ENCODE results near the gene HDGFL1.

HDGFL1 gene

DNA sequence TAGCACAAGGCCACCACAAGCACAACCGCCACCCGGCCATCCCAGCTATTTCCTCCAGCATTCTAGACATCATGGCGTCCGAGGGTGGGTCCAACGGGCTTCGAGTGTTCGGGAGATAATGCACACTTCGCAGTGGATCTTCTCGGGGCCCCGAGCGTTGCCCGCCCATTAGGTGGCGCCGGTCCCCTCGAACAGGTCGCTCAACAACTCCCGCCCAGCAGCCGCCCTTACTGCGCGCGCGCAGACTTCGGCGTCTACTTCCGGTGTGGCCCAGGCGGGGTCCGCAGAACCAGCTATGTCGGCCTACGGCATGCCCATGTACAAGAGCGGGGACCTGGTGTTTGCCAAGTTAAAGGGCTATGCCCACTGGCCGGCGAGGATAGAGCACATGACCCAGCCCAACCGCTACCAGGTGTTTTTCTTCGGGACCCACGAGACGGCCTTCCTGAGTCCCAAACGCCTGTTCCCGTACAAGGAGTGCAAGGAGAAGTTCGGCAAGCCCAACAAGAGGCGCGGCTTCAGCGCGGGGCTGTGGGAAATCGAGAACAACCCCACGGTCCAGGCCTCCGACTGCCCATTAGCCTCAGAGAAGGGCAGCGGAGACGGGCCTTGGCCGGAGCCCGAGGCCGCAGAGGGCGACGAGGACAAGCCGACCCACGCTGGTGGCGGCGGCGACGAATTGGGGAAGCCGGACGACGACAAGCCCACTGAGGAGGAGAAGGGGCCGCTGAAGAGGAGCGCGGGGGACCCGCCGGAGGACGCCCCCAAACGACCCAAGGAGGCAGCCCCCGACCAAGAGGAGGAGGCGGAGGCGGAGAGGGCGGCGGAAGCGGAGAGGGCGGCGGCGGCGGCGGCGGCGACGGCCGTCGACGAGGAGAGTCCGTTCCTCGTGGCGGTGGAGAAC lies at the start of gene HDGFL1:
Gene HDGFL1, plus strand, starts transcription at position 286 of the 904 bp plus-strand sequence. Its CDS starts 10 bp downstream, at position 296.
- ChIA-PET CTCF (no interaction called here), POLR2A (no interaction called here)
- TF ChIP-seq SP1 (IDR thresholded peaks at IDR 0.05) = no peak
- DNase-seq (ENCODE audit: extremely low spot score) = no peak

GRCh38 chr6:22521035-22521434 lies 48.3 kb upstream of the HDGFL1 start:
- CTCF ChIA-PET = no interaction called here
- TF ChIP-seq NFRKB (IDR thresholded peaks at IDR 0.05) = no peak
- no peak for DNase-seq (ENCODE audit: extremely low spot score)
- POLR2A ChIA-PET = no interaction called here

GRCh38 chr6:22526736-22527135 lies 42.6 kb upstream of the HDGFL1 start:
- TF ChIP-seq FOXM1 (IDR thresholded peaks at IDR 0.05; ENCODE audit: borderline replicate concordance) (no peak), ELF4 (IDR thresholded peaks at IDR 0.05) (no peak), FOXK2 (IDR thresholded peaks at IDR 0.05) (no peak), NFRKB (IDR thresholded peaks at IDR 0.05) (no peak), SP1 (IDR thresholded peaks at IDR 0.05) (no peak), CTBP1 (IDR thresholded peaks at IDR 0.05; ENCODE audit: borderline replicate concordance) (no peak), SUZ12 (IDR thresholded peaks at IDR 0.05) (no peak), BHLHE40 (IDR thresholded peaks at IDR 0.05; ENCODE audit: borderline replicate concordance) (no peak), ARNT (IDR thresholded peaks at IDR 0.05) (no peak)
- ChIA-PET CTCF (no interaction called here), POLR2A (no interaction called here)
- no peak for DNase-seq (ENCODE audit: extremely low spot score)

DNA sequence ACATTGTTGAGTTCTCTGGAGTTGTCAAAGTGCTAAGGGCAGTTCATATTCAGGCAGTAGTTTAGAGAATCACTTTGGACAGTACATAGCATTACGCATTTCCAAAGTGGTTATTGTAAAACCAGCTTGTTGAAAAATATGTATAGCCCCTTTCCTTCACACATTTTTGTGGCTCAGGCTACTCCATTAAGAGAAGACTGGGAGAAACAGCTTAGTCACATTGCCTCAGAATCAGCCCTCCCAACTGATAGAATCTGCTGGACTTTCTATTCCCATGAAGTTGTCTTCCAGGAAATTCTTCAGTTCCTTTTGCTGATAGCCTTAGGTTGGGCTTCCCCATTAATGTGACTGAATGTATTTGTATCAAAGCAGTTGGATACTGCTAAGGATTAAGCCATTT lies 39.5 kb upstream of the HDGFL1 start:
- ChIA-PET POLR2A (no interaction called here), CTCF (no interaction called here)
- no peak for TF ChIP-seq ZNF384 (IDR thresholded peaks at IDR 0.05)
- TF ChIP-seq NFRKB (IDR thresholded peaks at IDR 0.05) = no peak
- TF ChIP-seq BHLHE40 (IDR thresholded peaks at IDR 0.05; ENCODE audit: borderline replicate concordance) = no peak
- no peak for TF ChIP-seq TARDBP (IDR thresholded peaks at IDR 0.05)
- no peak for TF ChIP-seq FOXA1 (IDR thresholded peaks at IDR 0.05)
- no peak for TF ChIP-seq ELF4 (IDR thresholded peaks at IDR 0.05)
- no peak for TF ChIP-seq FOXM1 (IDR thresholded peaks at IDR 0.05; ENCODE audit: borderline replicate concordance)
- TF ChIP-seq SP1 (IDR thresholded peaks at IDR 0.05) = no peak
- no peak for TF ChIP-seq ARNT (IDR thresholded peaks at IDR 0.05)
- no peak for TF ChIP-seq LEF1 (IDR thresholded peaks at IDR 0.05; ENCODE audit: borderline replicate concordance)
- no peak for TF ChIP-seq SUZ12 (IDR thresholded peaks at IDR 0.05)
- TF ChIP-seq FOXK2 (IDR thresholded peaks at IDR 0.05) = no peak
- TF ChIP-seq HDGF (IDR thresholded peaks at IDR 0.05; ENCODE audit: borderline replicate concordance) = no peak
- TF ChIP-seq L3MBTL2 (conservative IDR thresholded peaks at IDR 0.05) = no peak
- no peak for DNase-seq (ENCODE audit: extremely low spot score)

GRCh38 chr6:22530506-22530905 lies 38.9 kb upstream of the HDGFL1 start:
- ChIA-PET POLR2A (no interaction called here), CTCF (no interaction called here)
- TF ChIP-seq ARNT (IDR thresholded peaks at IDR 0.05) (no peak), ZNF384 (IDR thresholded peaks at IDR 0.05) (no peak), CTBP1 (IDR thresholded peaks at IDR 0.05; ENCODE audit: borderline replicate concordance) (no peak), SUZ12 (IDR thresholded peaks at IDR 0.05) (no peak), SP1 (IDR thresholded peaks at IDR 0.05) (no peak), LEF1 (IDR thresholded peaks at IDR 0.05; ENCODE audit: borderline replicate concordance) (no peak), HDGF (IDR thresholded peaks at IDR 0.05; ENCODE audit: borderline replicate concordance) (no peak), ELF4 (IDR thresholded peaks at IDR 0.05) (no peak), NFRKB (IDR thresholded peaks at IDR 0.05) (no peak), FOXK2 (IDR thresholded peaks at IDR 0.05) (no peak), FOXM1 (IDR thresholded peaks at IDR 0.05; ENCODE audit: borderline replicate concordance) (no peak), BHLHE40 (IDR thresholded peaks at IDR 0.05; ENCODE audit: borderline replicate concordance) (no peak), PKNOX1 (IDR thresholded peaks at IDR 0.05) (no peak), TARDBP (IDR thresholded peaks at IDR 0.05) (no peak), FOXA1 (IDR thresholded peaks at IDR 0.05) (no peak), L3MBTL2 (conservative IDR thresholded peaks at IDR 0.05) (no peak)
- no peak for DNase-seq (ENCODE audit: extremely low spot score)

DNA sequence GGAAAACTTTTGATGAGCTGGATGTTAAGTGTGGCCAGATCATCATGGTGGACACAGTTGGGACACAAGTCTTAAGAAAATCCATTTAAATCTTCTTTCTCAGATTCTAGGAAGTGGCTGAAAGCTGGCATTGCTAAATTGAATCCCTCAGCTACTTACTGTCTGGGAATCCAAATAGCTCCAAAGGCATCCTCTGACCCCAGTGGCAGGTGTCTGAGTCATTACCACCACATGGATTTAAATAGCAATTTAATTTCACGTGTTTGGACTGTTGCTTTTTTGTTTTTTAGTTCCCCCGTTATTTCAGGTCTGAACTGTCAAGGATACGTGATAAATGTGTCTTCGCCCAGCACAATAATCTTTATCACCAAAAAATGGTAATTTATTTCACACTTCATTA lies 33.2 kb upstream of the HDGFL1 start:
- ChIA-PET CTCF (no interaction called here), POLR2A (no interaction called here)
- DNase-seq (ENCODE audit: extremely low spot score) = no peak
- TF ChIP-seq L3MBTL2 (conservative IDR thresholded peaks at IDR 0.05) (no peak), NFRKB (IDR thresholded peaks at IDR 0.05) (no peak), TARDBP (IDR thresholded peaks at IDR 0.05) (no peak), BHLHE40 (IDR thresholded peaks at IDR 0.05; ENCODE audit: borderline replicate concordance) (no peak), ZNF384 (IDR thresholded peaks at IDR 0.05) (no peak), SP1 (IDR thresholded peaks at IDR 0.05) (no peak), FOXM1 (IDR thresholded peaks at IDR 0.05; ENCODE audit: borderline replicate concordance) (no peak), SUZ12 (IDR thresholded peaks at IDR 0.05) (no peak), PKNOX1 (IDR thresholded peaks at IDR 0.05) (no peak), LEF1 (IDR thresholded peaks at IDR 0.05; ENCODE audit: borderline replicate concordance) (no peak), ELF4 (IDR thresholded peaks at IDR 0.05) (no peak), FOXA1 (IDR thresholded peaks at IDR 0.05) (no peak), CTBP1 (IDR thresholded peaks at IDR 0.05; ENCODE audit: borderline replicate concordance) (no peak), HDGF (IDR thresholded peaks at IDR 0.05; ENCODE audit: borderline replicate concordance) (no peak), ARNT (IDR thresholded peaks at IDR 0.05) (no peak), FOXK2 (IDR thresholded peaks at IDR 0.05) (no peak)

GRCh38 chr6:22544476-22544875 lies 24.9 kb upstream of the HDGFL1 start:
- DNase-seq (ENCODE audit: extremely low spot score) = no peak
- POLR2A ChIA-PET = no interaction called here
- TF ChIP-seq LEF1 (IDR thresholded peaks at IDR 0.05; ENCODE audit: borderline replicate concordance) (no peak), L3MBTL2 (conservative IDR thresholded peaks at IDR 0.05) (no peak), TARDBP (IDR thresholded peaks at IDR 0.05) (no peak), ARNT (IDR thresholded peaks at IDR 0.05) (no peak), ELF4 (IDR thresholded peaks at IDR 0.05) (no peak), ZNF384 (IDR thresholded peaks at IDR 0.05) (no peak), NFRKB (IDR thresholded peaks at IDR 0.05) (no peak)
- CTCF ChIA-PET = no interaction called here

All from HEK293T (cell line).